Measurements from ENCODE around the gene DRD1.

- TF ChIP-seq POLR2AphosphoS5 (IDR thresholded peaks at IDR 0.05): no peak
- TF ChIP-seq CTCF (IDR thresholded peaks at IDR 0.05): no peak
These were observed 16.6 kb upstream of the DRD1 start for GRCh38 chr5:175460552-175460951.

All from gastroesophageal sphincter (tissue), 3 donors.